Endodermal cell (in vitro differentiated cells): ENCODE data around the gene MYOT. TPM values are rescaled to one million over a fixed set of nuclear protein-coding genes. Genes with fewer than 3 reads are reported as not detected.
A peak's percentile ranks its signal among the peaks of the same experiment; 100 is the strongest.

Experiments
- DNase-seq: peaks from one replicate; pipeline ENCODE4 v3.0.0-alpha.2; 2017
- H3K27ac ChIP-seq: 2 replicates; pipeline ENCODE4 v1.5.1; 2013; ENCODE audit warnings: mild to moderate bottlenecking, low read depth, low read length, moderate library complexity
- H3K27me3 ChIP-seq: 2 replicates; pipeline ENCODE4 v1.6.1; 2013; ENCODE audit warnings: mild to moderate bottlenecking, low read length, moderate library complexity; ENCODE audit not compliant: insufficient read depth, control insufficient read depth, poor library complexity, severe bottlenecking
- H3K36me3 ChIP-seq: 2 replicates; pipeline ENCODE4 v1.7.0; 2013; ENCODE audit warnings: mild to moderate bottlenecking, low read length, moderate library complexity; ENCODE audit not compliant: control insufficient read depth, insufficient read depth
- H3K4me1 ChIP-seq: one replicate; pipeline ENCODE4 v1.7.0; 2013; ENCODE audit warnings: low read length; ENCODE audit not compliant: control insufficient read depth, insufficient read depth
- H3K4me3 ChIP-seq: 2 replicates; pipeline ENCODE4 v1.5.1; 2013; ENCODE audit warnings: mild to moderate bottlenecking, low read length, moderate library complexity
- H3K9ac ChIP-seq: 2 replicates; pipeline ENCODE4 v1.6.1; 2013; ENCODE audit warnings: mild to moderate bottlenecking, low read length, moderate library complexity; ENCODE audit not compliant: poor library complexity, severe bottlenecking; ENCODE audit errors: extremely low read depth
- H3K9me3 ChIP-seq: 2 replicates; pipeline ENCODE4 v1.6.1; 2013; ENCODE audit warnings: mild to moderate bottlenecking, low read length, moderate library complexity; ENCODE audit not compliant: control insufficient read depth
- H3K27ac Mint-ChIP-seq: 2 replicates; pipeline ENCODE4 v1.8.0; 2020; ENCODE audit warnings: mixed read lengths
- H3K27me3 Mint-ChIP-seq: 2 replicates; pipeline ENCODE4 v1.8.0; 2021; ENCODE audit warnings: mild to moderate bottlenecking, mixed read lengths; ENCODE audit not compliant: insufficient read depth
- H3K36me3 Mint-ChIP-seq: 2 replicates; pipeline ENCODE4 v1.8.0; 2020; ENCODE audit warnings: low read depth, mixed read lengths
- H3K4me1 Mint-ChIP-seq: 2 replicates; pipeline ENCODE4 v1.8.0; 2020; ENCODE audit warnings: mixed read lengths
- H3K4me3 Mint-ChIP-seq: 2 replicates; pipeline ENCODE4 v1.8.0; 2020; ENCODE audit warnings: mild to moderate bottlenecking, moderate library complexity, mixed read lengths
- H3K9me3 Mint-ChIP-seq: 2 replicates; pipeline ENCODE4 v1.8.0; 2020; ENCODE audit warnings: mild to moderate bottlenecking, mixed read lengths
- CTCF ChIP-seq: fragments of 200-600 bp; sonication (generic); conservative IDR thresholded peaks from 2 replicates; pipeline ENCODE4 v1.5.0; 2021; ENCODE audit warnings: antibody characterized with exemption, mild to moderate bottlenecking
- whole genome bisulfite sequencing, 2 experiments: methylation state at CpG; one replicate each; pipeline versions ENCODE4 v1.1.5 to v1.1.7; 2013; ENCODE audit warnings: missing lambda C conversion rate in 2 of 2, mixed read lengths in 1 of 2; ENCODE audit not compliant: insufficient coverage in 1 of 2, insufficient read length in 1 of 2; 5-methylcytosine and 5-hydroxymethylcytosine counted together
- total RNA-seq, 2 donors: library from RNA; stranded (reverse); fragmentation: NEBNext Ultra II Directional in 1 of 2; extraction: Animal tissue kit (Norgen Biotek cat#: 25700) in 1 of 2; gene quantifications; 2 replicates in 1 of 2; 3 replicates in 1 of 2; pipeline ENCODE4 v1.2.1, GENCODE V29; 2021

The MYOT gene
- total RNA-seq, 2 donors from 2014 or later: not detected

- Histone ChIP-seq H3K36me3 (no peaks in the 10 kb centered on the region), H3K9ac (no peak overlapping the region), H3K27me3 (no peaks in the 10 kb centered on the region), H3K9me3 (no peaks in the 10 kb centered on the region), H3K4me3 (no peak overlapping the region), H3K27ac (no peak overlapping the region), H3K4me1 (no peaks in the 10 kb centered on the region)
- Mint-ChIP-seq H3K9me3 (no peaks in the 10 kb centered on the region), H3K27ac (no peak overlapping the region), H3K4me3 (no peak overlapping the region), H3K27me3 (no peaks in the 10 kb centered on the region), H3K36me3 (no peaks in the 10 kb centered on the region), H3K4me1 (no peaks in the 10 kb centered on the region)
- DNase-seq: no peak
- WGBS, 2 experiments: 83 to 93% methylated on average over 1 of the region's 1 CpG
- no peak for TF ChIP-seq CTCF
These were observed 23.2 kb downstream of the MYOT start for GRCh38 chr5:137890845-137891244.

GRCh38 chr5:137891849-137892248 is 24.2 kb downstream of the MYOT start:
- Histone ChIP-seq H3K9me3 (no peaks in the 10 kb centered on the region), H3K4me3 (no peak overlapping the region), H3K36me3 (no peaks in the 10 kb centered on the region), H3K9ac (no peak overlapping the region), H3K27ac (no peak overlapping the region), H3K27me3 (no peaks in the 10 kb centered on the region), H3K4me1 (no peaks in the 10 kb centered on the region)
- H3K27ac Mint-ChIP-seq: no peak overlapping the region
- H3K36me3 Mint-ChIP-seq: no peaks in the 10 kb centered on the region
- 87 to 100% methylated on average over 2 to 3 of the region's 3 CpGs for WGBS, 2 experiments
- TF ChIP-seq CTCF: peak; percentile 67
- H3K4me1 Mint-ChIP-seq: no peaks in the 10 kb centered on the region
- H3K27me3 Mint-ChIP-seq: no peaks in the 10 kb centered on the region
- no peaks in the 10 kb centered on the region for H3K9me3 Mint-ChIP-seq
- no peak overlapping the region for H3K4me3 Mint-ChIP-seq
- DNase-seq: no peak

- Histone ChIP-seq H3K4me1 (no peaks in the 10 kb centered on the region), H3K9me3 (no peaks in the 10 kb centered on the region), H3K9ac (no peak overlapping the region), H3K4me3 (no peak overlapping the region), H3K27me3 (no peaks in the 10 kb centered on the region), H3K27ac (no peak overlapping the region), H3K36me3 (no peaks in the 10 kb centered on the region)
- no peak for DNase-seq
- no peak for TF ChIP-seq CTCF
- Mint-ChIP-seq H3K27ac (no peak overlapping the region), H3K27me3 (no peaks in the 10 kb centered on the region), H3K9me3 (no peaks in the 10 kb centered on the region), H3K4me1 (no peaks in the 10 kb centered on the region), H3K4me3 (no peak overlapping the region), H3K36me3 (no peaks in the 10 kb centered on the region)
These were observed 26.9 kb downstream of the MYOT start for GRCh38 chr5:137894586-137894985.
